ENCODE data around the gene GNG3.
A peak's percentile ranks its signal among the peaks of the same experiment; 100 is the strongest.

Gene GNG3

GRCh38 chr11:62753736-62754603 lies 46.5 kb downstream of the GNG3 start, which contains the start of gene ZBTB3:
TSS of gene ZBTB3 (minus strand) at chr11:62754160. CDS start at chr11:62753664, 496 bp downstream.
- no peaks in the 10 kb centered on the region for H3K27me3 Mint-ChIP-seq
- ATAC-seq, result peak; percentile 99

GRCh38 chr11:62755086-62755615 lies 47.7 kb downstream of the GNG3 start:
- H3K9me3 Mint-ChIP-seq, result no peaks in the 10 kb centered on the region
- no peak for ATAC-seq
- H3K4me3 Mint-ChIP-seq, result peak overlapping the region; percentile 40
- H3K4me1 Mint-ChIP-seq, result peaks cover 18% of the 10 kb centered on the region
- no peak overlapping the region for H3K27ac Mint-ChIP-seq
- no peaks in the 10 kb centered on the region for H3K36me3 Mint-ChIP-seq
- no peaks in the 10 kb centered on the region for H3K27me3 Mint-ChIP-seq

More at GRCh38 chr11:62753736-62754603, 46.5 kb downstream of the GNG3 start, which contains the start of gene ZBTB3:
- Mint-ChIP-seq H3K4me1 (peaks cover 23% of the 10 kb centered on the region), H3K27ac (peak within 1 kb of the TSS; percentile 79), H3K36me3 (peaks cover 3% of the 10 kb centered on the region), H3K4me3 (peak within 1 kb of the TSS; percentile 88), H3K9me3 (no peaks in the 10 kb centered on the region)

- H3K4me3 Mint-ChIP-seq, result no peak overlapping the region
- no peaks in the 10 kb centered on the region for H3K9me3 Mint-ChIP-seq
- H3K27me3 Mint-ChIP-seq, result no peaks in the 10 kb centered on the region
- H3K36me3 Mint-ChIP-seq, result no peaks in the 10 kb centered on the region
- no peak overlapping the region for H3K27ac Mint-ChIP-seq
- ATAC-seq, result no peak
- peaks cover 25% of the 10 kb centered on the region for H3K4me1 Mint-ChIP-seq
Observed at GRCh38 chr11:62757846-62758788, 50.6 kb downstream of the GNG3 start.
